Muscle of arm (tissue), 12 donors: ENCODE data around the gene TMTC2. TPM values are rescaled to one million over a fixed set of nuclear protein-coding genes. Genes with fewer than 3 reads are reported as not detected.

Experiments used
- DNase-seq: peaks from one replicate; pipeline ENCODE4 v3.0.0-alpha.2; 2013
- polyA plus RNA-seq, 12 donors: library from polyadenylated mRNA; unstranded; fragments of 120-200 nt; gene quantifications; one replicate each; pipeline ENCODE4 v1.2.1, GENCODE V29; 2013; ENCODE audit not compliant: insufficient read length in 12 of 12

The TMTC2 gene
- polyA plus RNA-seq, 12 donors, result 12.8 to 24.8 (median 20.4) TPM; not detected in 1

- no peak for DNase-seq
These were observed 496.4 kb downstream of the TMTC2 start for GRCh38 chr12:83183132-83183531.
